Karpas-422 (cell line): ENCODE measurements around the gene IRF4. TPM values are rescaled to one million over a fixed set of nuclear protein-coding genes. Genes with fewer than 3 reads are reported as not detected.

Experiments
- DNase-seq: peaks from one replicate; pipeline ENCODE4 v3.0.0-alpha.2; 2015
- H2AFZ ChIP-seq: fragments of 200-600 bp; sonication (generic); 2 replicates; pipeline ENCODE4 v1.6.1; 2014; ENCODE audit warnings: antibody characterized with exemption, low read length, mixed read lengths
- H3K27ac ChIP-seq: fragments of 200-600 bp; sonication (generic); 2 replicates; pipeline ENCODE4 v1.5.1; 2014; ENCODE audit warnings: mild to moderate bottlenecking, low read length, moderate library complexity
- H3K27me3 ChIP-seq: fragments of 200-600 bp; sonication (generic); 2 replicates; pipeline ENCODE4 v1.6.1; 2014; ENCODE audit warnings: low read length, mixed read lengths
- H3K36me3 ChIP-seq: fragments of 200-600 bp; sonication (generic); 2 replicates; pipeline ENCODE4 v1.6.1; 2014; ENCODE audit warnings: low read length, mixed read lengths; ENCODE audit not compliant: insufficient read depth
- H3K4me1 ChIP-seq: fragments of 200-600 bp; sonication (generic); 2 replicates; pipeline ENCODE4 v1.6.1; 2014; ENCODE audit warnings: mild to moderate bottlenecking, low read length, mixed read lengths
- H3K4me2 ChIP-seq: fragments of 200-600 bp; sonication (generic); 2 replicates; pipeline ENCODE4 v1.6.1; 2014; ENCODE audit warnings: low read length, low read depth, mild to moderate bottlenecking; ENCODE audit not compliant: poor library complexity, severe bottlenecking
- H3K4me3 ChIP-seq: fragments of 200-600 bp; sonication (generic); 2 replicates; pipeline ENCODE4 v1.5.1; 2014; ENCODE audit warnings: mild to moderate bottlenecking, antibody characterized with exemption, low read length, mixed read lengths
- H3K79me2 ChIP-seq: fragments of 200-600 bp; sonication (generic); 2 replicates; pipeline ENCODE4 v1.6.1; 2014; ENCODE audit warnings: mild to moderate bottlenecking, low read length, mixed read lengths
- H3K9ac ChIP-seq: fragments of 200-600 bp; sonication (generic); 2 replicates; pipeline ENCODE4 v1.6.0; 2014; ENCODE audit warnings: low read length
- H3K9me2 ChIP-seq: fragments of 200-600 bp; sonication (generic), shearing (Covaris generic); replicated peaks from 2 replicates; pipeline ENCODE4 v1.6.0; 2014; ENCODE audit warnings: mild to moderate bottlenecking, low read length, moderate library complexity; ENCODE audit not compliant: insufficient read depth
- H3K9me3 ChIP-seq: fragments of 300-700, 200-600 bp; sonication (generic); 2 replicates; pipeline ENCODE4 v1.6.1; 2014; ENCODE audit warnings: low read length, mixed read lengths
- H4K20me1 ChIP-seq: fragments of 200-600 bp; sonication (generic); 2 replicates; pipeline ENCODE4 v1.6.1; 2014; ENCODE audit warnings: mild to moderate bottlenecking, antibody characterized with exemption, low read length, low read depth; ENCODE audit not compliant: insufficient read depth
- total RNA-seq: library from RNA; depleted of rRNA; stranded (reverse); fragments of >200 nt; shearing (Covaris generic); gene quantifications from 2 replicates; pipeline ENCODE4 v1.2.3, GENCODE V29; 2014; ENCODE audit warnings: low replicate concordance; rRNA removed

IRF4 gene
- total RNA-seq, 1 experiment from 2014 or later: not detected

- Histone ChIP-seq H3K9me3 (no peaks in the 10 kb centered on the region), H3K36me3 (no peaks in the 10 kb centered on the region), H3K4me2 (no peak overlapping the region), H3K9ac (no peak overlapping the region), H3K27ac (no peak overlapping the region), H2AFZ (no peak overlapping the region), H3K79me2 (no peaks in the 10 kb centered on the region), H3K9me2 (no peaks in the 10 kb centered on the region), H3K4me1 (no peaks in the 10 kb centered on the region), H4K20me1 (no peaks in the 10 kb centered on the region), H3K4me3 (no peak overlapping the region), H3K27me3 (no peaks in the 10 kb centered on the region)
- no peak for DNase-seq
Measured at GRCh38 chr6:453152-453551, 61.6 kb downstream of the IRF4 start.

- no peak overlapping the region for H3K27ac ChIP-seq
- no peak for DNase-seq
- no peak overlapping the region for H2AFZ ChIP-seq
- no peak overlapping the region for H3K9ac ChIP-seq
- H3K79me2 ChIP-seq: no peaks in the 10 kb centered on the region
- no peaks in the 10 kb centered on the region for H3K9me3 ChIP-seq
- no peak overlapping the region for H3K4me3 ChIP-seq
- H3K9me2 ChIP-seq: no peaks in the 10 kb centered on the region
- no peaks in the 10 kb centered on the region for H4K20me1 ChIP-seq
- no peak overlapping the region for H3K4me2 ChIP-seq
- no peaks in the 10 kb centered on the region for H3K36me3 ChIP-seq
- no peaks in the 10 kb centered on the region for H3K4me1 ChIP-seq
- no peaks in the 10 kb centered on the region for H3K27me3 ChIP-seq
Measured at GRCh38 chr6:454148-454991, 62.8 kb downstream of the IRF4 start.

GRCh38 chr6:455006-455585, 63.5 kb downstream of the IRF4 start:
- DNase-seq: no peak
- no peak overlapping the region for H3K4me3 ChIP-seq

GRCh38 chr6:455835-456234, 64.3 kb downstream of the IRF4 start:
- Histone ChIP-seq H3K27me3 (no peaks in the 10 kb centered on the region), H3K4me1 (no peaks in the 10 kb centered on the region), H3K9ac (no peak overlapping the region), H3K9me2 (no peaks in the 10 kb centered on the region), H3K9me3 (no peaks in the 10 kb centered on the region), H3K4me2 (no peak overlapping the region), H3K4me3 (no peak overlapping the region), H2AFZ (no peak overlapping the region), H4K20me1 (no peaks in the 10 kb centered on the region), H3K27ac (no peak overlapping the region), H3K79me2 (no peaks in the 10 kb centered on the region), H3K36me3 (no peaks in the 10 kb centered on the region)
- no peak for DNase-seq

More at GRCh38 chr6:455006-455585, 63.5 kb downstream of the IRF4 start:
- no peaks in the 10 kb centered on the region for H4K20me1 ChIP-seq
- no peaks in the 10 kb centered on the region for H3K9me2 ChIP-seq
- no peaks in the 10 kb centered on the region for H3K27me3 ChIP-seq
- H3K4me1 ChIP-seq: no peaks in the 10 kb centered on the region
- H3K27ac ChIP-seq: no peak overlapping the region
- no peaks in the 10 kb centered on the region for H3K9me3 ChIP-seq
- no peak overlapping the region for H3K9ac ChIP-seq
- H3K4me2 ChIP-seq: no peak overlapping the region
- no peaks in the 10 kb centered on the region for H3K36me3 ChIP-seq
- no peak overlapping the region for H2AFZ ChIP-seq
- no peaks in the 10 kb centered on the region for H3K79me2 ChIP-seq

GRCh38 chr6:456358-456867, 64.9 kb downstream of the IRF4 start:
- Histone ChIP-seq H3K4me1 (no peaks in the 10 kb centered on the region), H3K27me3 (no peaks in the 10 kb centered on the region), H3K4me2 (no peak overlapping the region), H3K27ac (no peak overlapping the region), H3K4me3 (no peak overlapping the region), H4K20me1 (no peaks in the 10 kb centered on the region), H3K9ac (no peak overlapping the region), H3K79me2 (no peaks in the 10 kb centered on the region), H2AFZ (no peak overlapping the region), H3K36me3 (no peaks in the 10 kb centered on the region), H3K9me2 (no peaks in the 10 kb centered on the region), H3K9me3 (no peaks in the 10 kb centered on the region)
- no peak for DNase-seq

- Histone ChIP-seq H3K79me2 (no peaks in the 10 kb centered on the region), H3K4me2 (no peak overlapping the region), H3K27me3 (no peaks in the 10 kb centered on the region), H3K4me3 (no peak overlapping the region), H3K4me1 (no peaks in the 10 kb centered on the region), H3K9me3 (no peaks in the 10 kb centered on the region), H3K9ac (no peak overlapping the region), H3K9me2 (no peaks in the 10 kb centered on the region), H3K36me3 (no peaks in the 10 kb centered on the region), H4K20me1 (no peaks in the 10 kb centered on the region), H3K27ac (no peak overlapping the region), H2AFZ (no peak overlapping the region)
- DNase-seq: no peak
Measured at GRCh38 chr6:456887-457286, 65.3 kb downstream of the IRF4 start.

Other genes starting within 250 kb of the IRF4 start
- gene DUSP22, start 99.3 kb upstream of the IRF4 start, total RNA-seq: 13.2 and 15.7 TPM in 2 replicates